ENCODE results near the gene OR6B2.

Gene OR6B2

GRCh38 chr2:240030379-240031094, at the start of gene OR6B2:
OR6B2 (minus strand) TSS chr2:240030429; CDS start chr2:240030429, 0 bp downstream.
- H3K4me3 ChIP-seq (ENCODE audit: control insufficient read depth, low read depth, low read length), result no peak within 1 kb of the TSS
- TF ChIP-seq CTCF (conservative IDR thresholded peaks at IDR 0.05; ENCODE audit: control insufficient read depth, insufficient read depth, low read depth, low read length), result no peak
- no peak for DNase-seq (ENCODE audit: low read depth)

- DNase-seq (ENCODE audit: low read depth), result no peak
- TF ChIP-seq CTCF (conservative IDR thresholded peaks at IDR 0.05; ENCODE audit: control insufficient read depth, insufficient read depth, low read depth, low read length), result no peak
Measured at GRCh38 chr2:240078631-240079030, 48.4 kb upstream of the OR6B2 start.

GRCh38 chr2:240077442-240077841, 47.2 kb upstream of the OR6B2 start:
- H3K4me3 ChIP-seq (ENCODE audit: control insufficient read depth, low read depth, low read length), result no peak overlapping the region
- DNase-seq (ENCODE audit: low read depth), result no peak
- TF ChIP-seq CTCF (conservative IDR thresholded peaks at IDR 0.05; ENCODE audit: control insufficient read depth, insufficient read depth, low read depth, low read length), result no peak

More at GRCh38 chr2:240078631-240079030, 48.4 kb upstream of the OR6B2 start:
- no peak overlapping the region for H3K4me3 ChIP-seq (ENCODE audit: control insufficient read depth, low read depth, low read length)

GRCh38 chr2:240074545-240074944, 44.3 kb upstream of the OR6B2 start:
- no peak for TF ChIP-seq CTCF (conservative IDR thresholded peaks at IDR 0.05; ENCODE audit: control insufficient read depth, insufficient read depth, low read depth, low read length)
- no peak for DNase-seq (ENCODE audit: low read depth)
- no peak overlapping the region for H3K4me3 ChIP-seq (ENCODE audit: control insufficient read depth, low read depth, low read length)

- TF ChIP-seq CTCF (conservative IDR thresholded peaks at IDR 0.05; ENCODE audit: control insufficient read depth, insufficient read depth, low read depth, low read length), result no peak
- H3K4me3 ChIP-seq (ENCODE audit: control insufficient read depth, low read depth, low read length), result no peak overlapping the region
- no peak for DNase-seq (ENCODE audit: low read depth)
Measured at GRCh38 chr2:240070907-240071306, 40.7 kb upstream of the OR6B2 start.

- TF ChIP-seq CTCF (conservative IDR thresholded peaks at IDR 0.05; ENCODE audit: control insufficient read depth, insufficient read depth, low read depth, low read length), result no peak
- no peak overlapping the region for H3K4me3 ChIP-seq (ENCODE audit: control insufficient read depth, low read depth, low read length)
- DNase-seq (ENCODE audit: low read depth), result no peak
Measured at GRCh38 chr2:240069829-240070228, 39.6 kb upstream of the OR6B2 start.
